Measurements from ENCODE around the gene PCNA.

GRCh38 chr20:5127859-5128424 lies 8.2 kb upstream of the PCNA start:
- TF ChIP-seq POLR2AphosphoS5 (IDR thresholded peaks at IDR 0.05): no peak
- no peak for TF ChIP-seq CTCF (IDR thresholded peaks at IDR 0.05)
- no peak for TF ChIP-seq EP300 (IDR thresholded peaks at IDR 0.05; ENCODE audit: low read depth)

Data from transverse colon (tissue), 4 donors.